GM13977 (cell line): Measurements from ENCODE around the gene PROX2.
A peak's percentile ranks its signal among the peaks of the same experiment; 100 is the strongest.

Experiments
- DNase-seq: peaks from one replicate; pipeline ENCODE4 v3.0.0; 2012; ENCODE audit warnings: low spot score
- CTCF ChIP-seq: IDR thresholded peaks from 2 replicates; pipeline ENCODE4 v1.5.1; 2012; ENCODE audit warnings: mild to moderate bottlenecking, control low read depth; ENCODE audit not compliant: insufficient read depth; ENCODE audit errors: extremely low read depth, missing control alignments
- in situ Hi-C: fragments of 300-500 bp; cut with MboI; formaldehyde crosslinking; loops from one replicate; pipeline ENCODE4 v1.12.0; 2022; ENCODE audit warnings: low sequenced_read_pairs, low pct_unique_long_range_greater_than_20kb, mixed read lengths, inconsistent platforms; ENCODE audit not compliant: unreplicated experiment

The PROX2 gene

GRCh38 chr14:74906925-74907521, 31.1 kb upstream of the PROX2 start:
- DNase-seq, result no peak
- peak; percentile 41 for TF ChIP-seq CTCF
- in situ Hi-C loops, result loop anchor here (10.0 kb wide), 1 partner anchor 52 kb away; no protein-coding TSS in a partner anchor

GRCh38 chr14:74905595-74906142, 29.7 kb upstream of the PROX2 start:
- in situ Hi-C loops, result loop anchor here (10.0 kb wide), 1 partner anchor 51 kb away; no protein-coding TSS in a partner anchor
- TF ChIP-seq CTCF, result peak; percentile 95
- peak; percentile 80 for DNase-seq

- no peak for TF ChIP-seq CTCF
- in situ Hi-C loops, result loop anchor here (10.0 kb wide), 1 partner anchor 50 kb away; no protein-coding TSS in a partner anchor
Measured at GRCh38 chr14:74904635-74905503, 28.9 kb upstream of the PROX2 start.

GRCh38 chr14:74902941-74903705, 27.2 kb upstream of the PROX2 start:
- TF ChIP-seq CTCF, result no peak
- in situ Hi-C loops, result loop anchor here (10.0 kb wide), 1 partner anchor 48 kb away; no protein-coding TSS in a partner anchor
- no peak for DNase-seq

More at GRCh38 chr14:74904635-74905503, 28.9 kb upstream of the PROX2 start:
- DNase-seq, result no peak

- no peak for TF ChIP-seq CTCF
- DNase-seq, result no peak
- in situ Hi-C loops, result no loop called here
Measured at GRCh38 chr14:74898694-74899093, 22.7 kb upstream of the PROX2 start.

- TF ChIP-seq CTCF, result no peak
- DNase-seq, result no peak
- in situ Hi-C loops, result no loop called here
Measured at GRCh38 chr14:74898083-74898482, 22.1 kb upstream of the PROX2 start.
